ENCODE data around the gene LDLRAD4. TPM values are rescaled to one million over a fixed set of nuclear protein-coding genes. Genes with fewer than 3 reads are reported as not detected.

The LDLRAD4 gene
- total and polyA plus RNA-seq, 12 donors = 3.9 to 64.5 (median 36.0) TPM

DNA sequence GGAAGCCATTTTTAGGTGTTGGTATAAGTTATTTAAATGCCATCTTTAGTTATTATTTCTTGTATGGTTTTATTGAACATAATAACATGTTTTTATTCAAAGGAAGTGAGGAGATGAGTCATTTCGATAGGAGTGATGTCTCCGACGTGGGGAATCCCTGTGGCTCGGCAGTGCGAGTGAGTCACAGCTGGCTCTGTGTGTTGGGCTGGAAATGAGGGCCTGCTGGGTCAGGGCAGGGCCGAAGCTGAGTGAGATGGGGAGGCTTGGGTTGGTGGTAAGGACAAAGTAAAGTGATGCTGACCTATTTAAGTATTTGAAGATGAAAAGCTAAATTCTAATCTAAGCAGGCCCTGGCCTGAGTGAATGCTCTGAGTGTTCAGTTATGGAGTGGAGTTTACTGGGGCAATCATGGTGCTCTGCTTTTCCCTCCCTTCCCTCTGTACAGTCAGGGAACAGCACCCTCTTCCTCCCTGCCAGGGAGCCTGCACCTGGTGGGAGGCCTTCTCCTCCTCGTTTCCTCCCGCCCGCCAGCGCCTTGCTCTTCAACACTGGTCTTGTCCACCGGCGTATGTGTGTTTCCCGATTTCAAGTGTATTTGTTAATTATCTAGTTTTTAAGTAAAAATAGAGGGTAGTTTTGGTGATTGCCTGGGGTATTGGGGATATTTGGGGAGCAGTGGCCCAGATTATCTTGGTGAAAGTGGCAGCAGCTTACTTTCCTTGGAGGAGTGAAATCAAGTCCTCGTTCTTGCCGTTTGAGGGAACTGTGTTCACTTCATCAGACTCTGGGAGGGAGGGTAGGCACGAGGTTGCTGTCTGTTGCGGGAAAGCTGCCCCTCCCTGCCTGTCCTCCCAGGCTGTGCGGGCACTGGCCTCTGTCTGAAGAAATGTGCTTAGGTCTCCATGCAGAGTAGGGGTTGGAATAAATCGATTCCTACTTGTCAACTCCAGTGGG is 157.0 kb downstream of the LDLRAD4 start:
- Histone ChIP-seq H3K27me3 (no peaks in the 10 kb centered on the region), H3K4me3 (no peak overlapping the region), H3K36me3 (replicated peaks in 1 of 2) (no peaks in the 10 kb centered on the region), H3K4me1 (replicated peaks in 1 of 2) (peaks cover 0 to 32% of the 10 kb centered on the region in 2 donors), H3K9me3 (replicated peaks in 1 of 3) (no peaks in the 10 kb centered on the region), H3K27ac (peak overlapping the region in 4 of 5 donors; percentile 20 to 77 (median 50))
- intact Hi-C loops (cut with DNase I) = loop anchor here in 1 of 2 donors (10.0 kb wide), 1 partner anchor 101 kb away; no protein-coding TSS in a partner anchor
- 64 to 69% (median 67%) methylated on average over 19 of the region's 19 CpGs for WGBS, 4 donors
- peak; percentile 81 to 94 (median 90) for DNase-seq
- no peak for TF ChIP-seq POLR2A (IDR thresholded peaks at IDR 0.05)

DNA sequence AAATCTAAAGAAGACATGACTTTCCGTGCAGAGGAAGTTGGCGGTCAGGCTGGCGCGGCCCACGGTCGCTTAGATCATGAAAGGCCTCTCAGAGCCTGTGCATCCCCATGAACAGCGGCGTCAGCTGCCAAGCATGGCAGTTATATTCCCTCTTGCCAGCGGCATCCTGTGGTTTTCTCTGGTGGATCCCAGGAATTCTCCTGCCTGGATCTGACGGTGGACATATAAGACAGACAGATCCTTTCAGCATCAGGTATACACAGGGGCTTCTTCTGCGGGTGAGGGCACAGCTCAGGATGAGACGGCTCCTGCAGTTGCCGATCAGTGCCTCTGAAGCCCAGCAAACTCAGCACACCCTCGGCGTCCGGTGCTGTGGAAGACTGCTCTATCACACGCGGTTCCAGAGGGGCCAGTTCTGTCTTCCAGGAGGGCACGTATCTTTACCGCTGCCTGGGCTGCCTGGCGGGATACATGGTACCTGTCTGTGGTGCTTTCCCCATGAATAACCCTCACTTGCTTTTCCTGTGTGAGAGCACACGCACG is 157.8 kb downstream of the LDLRAD4 start:
- Histone ChIP-seq H3K9me3 (replicated peaks in 1 of 3) (no peaks in the 10 kb centered on the region), H3K4me1 (replicated peaks in 1 of 2) (peaks cover 0 to 37% of the 10 kb centered on the region in 2 donors), H3K27ac (peak overlapping the region in 1 of 5 donors; percentile 77), H3K4me3 (no peak overlapping the region), H3K27me3 (no peaks in the 10 kb centered on the region), H3K36me3 (replicated peaks in 1 of 2) (no peaks in the 10 kb centered on the region)
- intact Hi-C loops (cut with DNase I) = loop anchor here in 1 of 2 donors (10.0 kb wide), 1 partner anchor 102 kb away; no protein-coding TSS in a partner anchor
- no peak for TF ChIP-seq POLR2A (IDR thresholded peaks at IDR 0.05)
- TF ChIP-seq, protein P1, sequence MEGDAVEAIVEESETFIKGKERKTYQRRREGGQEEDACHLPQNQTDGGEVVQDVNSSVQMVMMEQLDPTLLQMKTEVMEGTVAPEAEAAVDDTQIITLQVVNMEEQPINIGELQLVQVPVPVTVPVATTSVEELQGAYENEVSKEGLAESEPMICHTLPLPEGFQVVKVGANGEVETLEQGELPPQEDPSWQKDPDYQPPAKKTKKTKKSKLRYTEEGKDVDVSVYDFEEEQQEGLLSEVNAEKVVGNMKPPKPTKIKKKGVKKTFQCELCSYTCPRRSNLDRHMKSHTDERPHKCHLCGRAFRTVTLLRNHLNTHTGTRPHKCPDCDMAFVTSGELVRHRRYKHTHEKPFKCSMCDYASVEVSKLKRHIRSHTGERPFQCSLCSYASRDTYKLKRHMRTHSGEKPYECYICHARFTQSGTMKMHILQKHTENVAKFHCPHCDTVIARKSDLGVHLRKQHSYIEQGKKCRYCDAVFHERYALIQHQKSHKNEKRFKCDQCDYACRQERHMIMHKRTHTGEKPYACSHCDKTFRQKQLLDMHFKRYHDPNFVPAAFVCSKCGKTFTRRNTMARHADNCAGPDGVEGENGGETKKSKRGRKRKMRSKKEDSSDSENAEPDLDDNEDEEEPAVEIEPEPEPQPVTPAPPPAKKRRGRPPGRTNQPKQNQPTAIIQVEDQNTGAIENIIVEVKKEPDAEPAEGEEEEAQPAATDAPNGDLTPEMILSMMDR (IDR thresholded peaks at IDR 0.05) = no peak
- peak in 1 of 7 donors; percentile 51 for DNase-seq
- 88 to 95% (median 93%) methylated on average over 19 to 23 of the region's 23 CpGs for WGBS, 4 donors

DNA sequence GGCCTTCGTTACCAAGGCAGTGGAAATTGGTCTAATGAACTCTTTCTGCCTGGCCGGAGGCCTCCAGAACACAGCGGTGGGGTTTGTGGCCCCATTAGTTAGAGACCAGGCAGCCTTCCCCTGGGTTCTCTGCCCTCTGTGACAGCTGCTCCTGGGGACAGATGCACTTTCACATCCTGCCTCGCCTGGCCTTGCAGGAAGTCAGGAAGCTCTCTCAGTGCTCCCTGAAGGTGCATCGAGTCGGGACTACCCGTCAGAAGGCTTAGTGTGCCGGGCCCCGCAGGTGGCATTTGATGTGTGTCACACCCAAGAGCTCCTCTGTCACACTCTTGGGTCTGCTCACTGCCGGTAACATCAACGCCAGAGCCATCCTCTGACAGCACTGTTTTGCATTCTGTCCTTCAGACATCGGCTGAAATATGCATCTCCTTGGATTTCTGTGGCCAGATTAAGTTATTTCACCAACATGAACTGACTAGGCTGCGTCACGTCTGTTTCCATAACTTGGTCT is 158.3 kb downstream of the LDLRAD4 start:
- H3K9me3 ChIP-seq (replicated peaks in 1 of 3) = no peaks in the 10 kb centered on the region
- 88 to 97% (median 94%) methylated on average over 6 to 14 of the region's 14 CpGs for WGBS, 4 donors
- H3K27ac ChIP-seq = peak overlapping the region in 2 of 5 donors; percentile 28 to 77
- H3K36me3 ChIP-seq (replicated peaks in 1 of 2) = no peaks in the 10 kb centered on the region
- no peak overlapping the region for H3K4me3 ChIP-seq
- H3K4me1 ChIP-seq (replicated peaks in 1 of 2) = peaks cover 0 to 40% of the 10 kb centered on the region in 2 donors
- TF ChIP-seq POLR2A (IDR thresholded peaks at IDR 0.05) = no peak
- TF ChIP-seq, protein P1 (IDR thresholded peaks at IDR 0.05) = no peak
- peak in 2 of 7 donors; percentile 21 to 58 for DNase-seq
- H3K27me3 ChIP-seq = no peaks in the 10 kb centered on the region
- intact Hi-C loops (cut with DNase I) = loop anchor here in 1 of 2 donors (10.0 kb wide), 1 partner anchor 102 kb away; no protein-coding TSS in a partner anchor

DNA sequence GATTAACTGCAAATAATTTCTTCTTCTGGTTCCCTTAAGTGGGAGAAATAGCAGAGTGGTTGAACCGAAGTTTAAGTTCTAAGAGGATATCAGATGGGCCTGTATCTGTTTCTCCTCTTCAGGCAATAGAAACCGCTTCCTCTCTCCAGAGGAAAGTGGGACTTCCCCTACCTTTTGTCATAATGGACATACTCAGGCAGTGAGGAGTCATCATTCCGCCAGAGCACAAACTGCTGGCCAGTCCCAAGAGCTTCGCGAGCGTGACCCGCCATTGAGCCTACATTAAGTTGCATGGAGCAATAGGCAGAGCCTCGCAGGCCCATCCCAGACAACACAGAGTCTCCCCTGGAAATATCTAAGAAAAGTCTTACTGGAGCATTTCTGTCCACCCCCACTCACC is 158.9 kb downstream of the LDLRAD4 start:
- H3K27ac ChIP-seq = peak overlapping the region in 1 of 5 donors; percentile 28
- H3K36me3 ChIP-seq (replicated peaks in 1 of 2) = no peaks in the 10 kb centered on the region
- DNase-seq = peak in 4 of 7 donors; percentile 40 to 64 (median 44)
- H3K4me1 ChIP-seq (replicated peaks in 1 of 2) = peaks cover 4 to 41% of the 10 kb centered on the region in 2 donors
- TF ChIP-seq, protein P1 (IDR thresholded peaks at IDR 0.05) = no peak
- TF ChIP-seq POLR2A (IDR thresholded peaks at IDR 0.05) = no peak
- no peaks in the 10 kb centered on the region for H3K27me3 ChIP-seq
- WGBS, 4 donors = 72 to 94% (median 84%) methylated on average over 8 of the region's 8 CpGs
- intact Hi-C loops (cut with DNase I) = loop anchor here in 1 of 2 donors (10.0 kb wide), 1 partner anchor 103 kb away; no protein-coding TSS in a partner anchor
- H3K4me3 ChIP-seq = no peak overlapping the region
- no peaks in the 10 kb centered on the region for H3K9me3 ChIP-seq (replicated peaks in 1 of 3)
